Amniotic stem cell (primary cell): ENCODE results near the gene EFCAB7.

Source experiments
- DNase-seq: peaks from one replicate; lab custom pipeline; 2025; lab: John Stamatoyannopoulos, UW

Gene EFCAB7

GRCh38 chr1:63603810-63604209, 80.5 kb downstream of the EFCAB7 start:
- no peak for DNase-seq

DNA sequence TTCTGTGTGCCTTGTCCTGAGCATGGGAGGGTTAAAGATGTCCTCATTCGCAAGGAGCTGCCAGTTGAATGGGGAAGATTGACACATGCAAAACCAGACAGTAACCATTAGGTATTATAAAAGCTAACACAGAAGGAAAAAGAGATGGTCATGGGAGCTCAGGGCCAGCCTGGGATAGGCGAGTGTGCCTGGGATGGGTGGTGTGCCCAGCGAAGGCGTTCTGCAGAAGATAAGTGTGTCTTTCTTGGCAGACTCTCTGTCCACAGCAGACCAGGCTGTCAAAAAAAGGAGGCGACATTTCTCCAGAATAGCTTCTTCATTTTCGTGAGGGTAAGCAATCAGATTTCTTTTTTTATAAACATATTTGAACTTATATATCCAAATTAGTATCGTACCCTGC, 84.0 kb downstream of the EFCAB7 start:
- no peak for DNase-seq

- DNase-seq = no peak
Observed at GRCh38 chr1:63611231-63611630, 87.9 kb downstream of the EFCAB7 start.

DNA sequence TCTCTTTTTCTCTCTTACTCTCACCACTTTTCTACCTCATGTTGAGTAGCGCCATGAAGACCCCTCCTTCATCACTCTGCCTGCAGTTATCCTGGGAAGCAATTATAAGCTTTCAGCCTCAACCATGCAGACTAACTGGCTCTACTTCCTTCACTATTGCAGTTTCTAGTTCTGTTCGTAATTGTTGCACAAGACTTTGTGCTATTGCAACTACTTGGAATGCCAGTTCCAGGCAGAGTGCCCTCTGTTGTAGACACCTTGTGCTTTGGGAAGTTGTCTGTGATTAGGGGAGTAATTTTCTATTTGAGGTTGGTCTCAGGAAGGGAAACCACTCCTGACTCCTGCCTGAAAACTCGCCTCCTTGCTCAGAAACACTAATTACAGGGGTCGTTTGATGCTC, 89.2 kb downstream of the EFCAB7 start:
- DNase-seq = no peak

DNA sequence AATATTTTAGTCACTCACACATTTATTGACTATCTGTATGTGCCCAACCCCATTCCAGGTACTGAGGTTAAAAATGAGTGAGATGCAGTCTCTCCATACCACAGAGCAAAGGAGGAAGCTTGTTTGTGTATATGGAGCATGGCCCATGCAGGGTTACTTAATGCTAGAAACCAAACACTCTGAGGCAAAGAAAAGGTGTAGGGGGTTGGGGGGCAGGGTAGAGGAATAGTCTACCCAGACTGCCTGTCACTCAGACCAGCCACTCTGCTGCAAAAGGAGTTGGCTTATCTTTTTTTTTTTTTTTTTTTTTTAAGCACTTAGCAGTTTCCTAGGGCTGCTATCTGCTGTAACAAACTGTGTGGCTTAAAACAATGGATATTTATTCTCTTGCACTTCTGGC, 89.6 kb downstream of the EFCAB7 start:
- DNase-seq = no peak

- DNase-seq = no peak
Observed at GRCh38 chr1:63615768-63616420, 92.6 kb downstream of the EFCAB7 start.

DNA sequence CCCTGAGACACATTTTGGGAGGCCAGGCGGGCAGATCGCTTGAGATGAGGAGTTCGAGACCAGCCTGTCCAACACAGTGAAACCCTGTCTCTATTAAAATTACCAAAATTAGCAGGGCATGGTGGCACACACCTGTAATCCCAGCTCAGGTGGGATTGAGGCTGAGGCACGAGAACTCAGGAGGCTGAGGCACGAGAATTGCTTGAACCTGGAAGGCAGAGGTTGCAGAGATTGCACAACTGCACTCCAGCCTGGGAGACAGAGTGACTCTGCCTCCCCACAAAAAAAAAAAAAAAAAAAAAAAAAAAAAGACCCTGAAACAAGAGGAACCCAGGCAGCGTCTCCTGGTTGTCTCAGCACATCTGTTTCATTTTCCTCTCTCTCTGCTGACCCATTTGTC, 94.1 kb downstream of the EFCAB7 start:
- DNase-seq = no peak

DNA sequence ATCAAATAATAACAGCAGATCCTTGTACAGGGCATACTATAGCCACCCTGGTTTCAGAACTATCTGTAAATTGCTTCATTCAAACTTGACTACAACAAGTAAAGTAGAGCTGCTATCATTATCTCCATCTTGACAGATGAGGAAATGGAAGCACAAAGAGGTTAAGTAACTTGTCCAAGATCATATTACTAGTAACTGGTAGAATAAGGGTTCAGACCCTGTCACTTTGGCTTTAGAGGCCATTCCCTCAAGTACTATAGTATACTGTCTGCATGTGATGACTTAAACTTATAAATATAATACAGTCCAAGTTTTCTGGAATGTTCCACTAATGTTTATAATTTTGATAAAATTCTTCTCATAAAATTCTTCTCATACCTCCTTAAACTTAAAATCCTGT, 94.7 kb downstream of the EFCAB7 start:
- no peak for DNase-seq

GRCh38 chr1:63619558-63619957, 96.2 kb downstream of the EFCAB7 start:
- no peak for DNase-seq

GRCh38 chr1:63620671-63621070, 97.3 kb downstream of the EFCAB7 start:
- DNase-seq = no peak

DNA sequence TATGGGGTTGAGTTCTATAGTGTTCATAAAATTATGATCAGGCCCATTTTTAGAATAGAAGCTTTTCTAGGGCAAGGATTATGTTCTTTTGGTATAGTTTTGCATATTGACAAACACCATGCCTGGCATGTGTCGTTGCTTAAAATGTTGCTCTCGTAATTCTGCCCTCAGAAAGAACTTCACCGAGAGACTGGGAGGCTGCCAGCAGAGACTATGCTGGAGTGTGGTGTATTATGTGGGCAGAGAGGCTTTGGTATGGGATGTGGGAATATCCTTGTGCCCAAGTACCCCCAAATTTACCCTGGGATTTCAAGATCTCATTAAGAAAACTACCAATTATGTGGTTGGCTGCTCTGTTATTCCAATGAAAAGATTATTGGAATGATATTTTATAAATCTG, 97.8 kb downstream of the EFCAB7 start:
- DNase-seq = no peak

- DNase-seq = no peak
Observed at GRCh38 chr1:63621698-63622097, 98.4 kb downstream of the EFCAB7 start.
